ENCODE measurements around the gene DGLUCY. TPM values are rescaled to one million over a fixed set of nuclear protein-coding genes. Genes with fewer than 3 reads are reported as not detected.
"Not testable (repeated sequence)": the region's sequence is repeated elsewhere in the genome, so short reads cannot be mapped to it uniquely, and the experiment has no call there.

DGLUCY gene
- total RNA-seq, 1 donor from 2014 or later: 59.2 TPM

DNA sequence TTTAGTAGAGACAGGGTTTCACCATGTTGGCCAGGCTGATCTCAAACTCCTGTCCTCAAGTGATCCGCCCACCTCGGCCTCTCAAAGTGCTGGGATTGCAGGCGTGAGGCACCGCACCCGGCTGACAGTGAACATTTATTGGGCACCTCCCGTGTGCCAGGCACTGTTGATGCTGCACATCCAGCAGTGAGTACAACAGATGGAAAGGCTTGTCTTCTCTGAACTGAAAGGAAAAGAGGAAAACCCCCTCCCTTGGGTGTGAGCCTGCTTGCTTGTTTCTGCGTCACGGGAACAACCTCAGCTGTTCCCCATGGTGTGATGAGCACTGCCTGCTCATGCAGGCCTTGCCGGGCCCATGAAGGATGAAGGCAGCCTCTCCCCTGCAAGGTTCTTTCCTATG lies 39.5 kb downstream of the DGLUCY start:
- Histone ChIP-seq H3K27ac (no peak overlapping the region), H3K36me3 (peaks cover 0 to 7% of the 10 kb centered on the region in 2 donors), H3K27me3 (no peaks in the 10 kb centered on the region), H3K9me3 (no peaks in the 10 kb centered on the region), H3K4me3 (no peak overlapping the region), H3K4me1 (peaks cover 0 to 4% of the 10 kb centered on the region in 2 donors)
- intact Hi-C loops (cut with DNase I): no loop called here
- no peak for DNase-seq (ENCODE audit: low spot score in 2 of 2)
- TF ChIP-seq, protein P1, sequence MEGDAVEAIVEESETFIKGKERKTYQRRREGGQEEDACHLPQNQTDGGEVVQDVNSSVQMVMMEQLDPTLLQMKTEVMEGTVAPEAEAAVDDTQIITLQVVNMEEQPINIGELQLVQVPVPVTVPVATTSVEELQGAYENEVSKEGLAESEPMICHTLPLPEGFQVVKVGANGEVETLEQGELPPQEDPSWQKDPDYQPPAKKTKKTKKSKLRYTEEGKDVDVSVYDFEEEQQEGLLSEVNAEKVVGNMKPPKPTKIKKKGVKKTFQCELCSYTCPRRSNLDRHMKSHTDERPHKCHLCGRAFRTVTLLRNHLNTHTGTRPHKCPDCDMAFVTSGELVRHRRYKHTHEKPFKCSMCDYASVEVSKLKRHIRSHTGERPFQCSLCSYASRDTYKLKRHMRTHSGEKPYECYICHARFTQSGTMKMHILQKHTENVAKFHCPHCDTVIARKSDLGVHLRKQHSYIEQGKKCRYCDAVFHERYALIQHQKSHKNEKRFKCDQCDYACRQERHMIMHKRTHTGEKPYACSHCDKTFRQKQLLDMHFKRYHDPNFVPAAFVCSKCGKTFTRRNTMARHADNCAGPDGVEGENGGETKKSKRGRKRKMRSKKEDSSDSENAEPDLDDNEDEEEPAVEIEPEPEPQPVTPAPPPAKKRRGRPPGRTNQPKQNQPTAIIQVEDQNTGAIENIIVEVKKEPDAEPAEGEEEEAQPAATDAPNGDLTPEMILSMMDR (IDR thresholded peaks at IDR 0.05): no peak

DNA sequence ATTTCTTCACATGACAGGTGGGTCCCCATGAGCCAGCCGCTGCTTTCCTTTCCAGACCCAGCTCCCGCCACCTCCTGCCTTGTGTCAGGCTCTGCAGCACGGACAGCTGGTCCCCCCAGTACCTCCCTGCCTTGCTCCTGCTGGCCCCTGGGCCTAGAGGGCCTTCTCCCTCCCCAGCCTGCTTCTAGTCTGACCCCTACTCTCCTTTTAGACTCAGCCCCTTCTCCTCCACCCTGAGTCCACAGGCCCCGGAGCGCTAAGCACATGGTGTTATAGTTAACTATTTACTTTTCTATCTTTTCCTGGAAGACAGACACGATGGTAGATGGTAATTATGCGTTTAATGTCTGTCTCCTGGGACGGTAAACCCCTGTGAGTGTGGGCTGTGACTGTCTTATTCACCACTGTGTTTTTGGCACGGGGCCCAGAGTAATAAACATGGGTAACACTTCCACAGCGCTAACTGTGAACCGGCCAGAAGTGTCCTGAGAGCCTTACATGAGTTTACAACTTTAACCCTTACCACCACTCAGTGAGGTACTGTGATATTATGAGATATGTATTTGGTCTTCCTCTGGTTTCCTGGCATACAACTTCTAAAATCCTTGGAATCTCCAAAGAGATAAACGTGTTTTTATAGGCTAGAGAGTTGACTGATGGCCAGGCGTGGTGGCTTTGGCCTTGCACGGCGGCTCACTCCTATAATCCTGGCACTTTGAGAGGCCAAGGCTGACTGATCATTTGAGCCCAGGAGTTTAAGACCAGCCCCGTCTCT lies 41.2 kb downstream of the DGLUCY start:
- TF ChIP-seq, protein P1 (IDR thresholded peaks at IDR 0.05): no peak
- Histone ChIP-seq H3K4me1 (no peaks in the 10 kb centered on the region), H3K27ac (no peak overlapping the region), H3K36me3 (peaks cover 8 to 9% of the 10 kb centered on the region in 2 donors), H3K9me3 (no peaks in the 10 kb centered on the region), H3K4me3 (no peak overlapping the region), H3K27me3 (no peaks in the 10 kb centered on the region)
- intact Hi-C loops (cut with DNase I): no loop called here
- no peak for DNase-seq (ENCODE audit: low spot score in 2 of 2)

DNA sequence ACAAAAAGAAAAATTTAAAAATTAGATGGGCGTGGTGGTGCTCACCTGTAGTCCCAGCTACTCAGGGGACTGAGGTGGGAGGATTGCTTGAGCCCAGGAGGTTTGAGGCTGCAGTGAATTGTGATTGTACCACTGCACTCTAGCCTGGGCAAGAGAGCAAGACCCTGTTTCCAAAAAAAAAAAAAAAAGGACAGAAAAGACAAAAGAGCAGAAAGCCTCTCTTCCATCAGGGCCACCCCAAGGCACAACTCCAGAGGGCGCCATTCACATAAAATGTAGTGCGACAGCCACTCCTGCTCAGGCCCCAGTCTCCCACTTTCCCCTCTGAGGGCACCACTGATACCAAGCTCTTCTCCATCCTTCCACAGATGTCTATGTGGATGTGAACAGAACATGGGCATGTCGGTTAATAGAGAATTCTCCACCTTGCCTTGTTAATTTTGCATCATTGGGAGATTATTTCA lies 41.8 kb downstream of the DGLUCY start:
- intact Hi-C loops (cut with DNase I): no loop called here

DNA sequence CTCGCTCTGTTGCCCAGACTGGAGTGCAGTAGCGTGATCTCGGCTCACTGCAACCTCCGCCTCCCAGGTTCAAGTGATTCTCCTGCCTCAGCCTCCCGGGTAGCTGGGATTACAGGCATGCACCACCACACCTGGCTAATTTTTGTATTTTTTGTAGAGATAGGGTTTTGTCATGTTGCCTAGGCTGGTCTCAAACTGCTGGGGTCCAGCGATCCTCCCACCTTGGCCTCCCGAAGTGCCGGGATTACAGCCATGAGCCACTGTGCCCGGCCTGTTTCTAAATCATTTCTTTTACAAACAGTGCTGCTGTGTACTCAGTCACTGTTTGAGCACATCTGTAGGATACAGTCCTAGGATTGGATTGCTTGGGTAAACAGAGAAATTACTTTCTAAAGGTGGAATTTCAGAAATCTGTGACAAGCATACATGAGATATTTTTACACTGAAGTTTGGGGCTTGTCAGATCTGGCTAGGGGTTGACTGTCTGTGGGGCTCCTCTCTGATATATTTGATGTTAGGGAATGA lies 42.3 kb downstream of the DGLUCY start:
- H3K9me3 ChIP-seq; H3K27ac ChIP-seq; intact Hi-C loops (cut with DNase I); DNase-seq (ENCODE audit: low spot score in 2 of 2); H3K4me3 ChIP-seq; H3K27me3 ChIP-seq; H3K4me1 ChIP-seq: not testable (repeated sequence)
- H3K36me3 ChIP-seq: peaks cover 16 to 18% of the 10 kb centered on the region in 2 donors

More for the DNA sequence above, 41.8 kb downstream of the DGLUCY start:
- Histone ChIP-seq H3K4me1 (no peaks in the 10 kb centered on the region), H3K27ac (no peak overlapping the region), H3K27me3 (no peaks in the 10 kb centered on the region), H3K9me3 (no peaks in the 10 kb centered on the region), H3K36me3 (peaks cover 11 to 13% of the 10 kb centered on the region in 2 donors), H3K4me3 (no peak overlapping the region)
- TF ChIP-seq, protein P1 (IDR thresholded peaks at IDR 0.05): no peak
- no peak for DNase-seq (ENCODE audit: low spot score in 2 of 2)

DNA sequence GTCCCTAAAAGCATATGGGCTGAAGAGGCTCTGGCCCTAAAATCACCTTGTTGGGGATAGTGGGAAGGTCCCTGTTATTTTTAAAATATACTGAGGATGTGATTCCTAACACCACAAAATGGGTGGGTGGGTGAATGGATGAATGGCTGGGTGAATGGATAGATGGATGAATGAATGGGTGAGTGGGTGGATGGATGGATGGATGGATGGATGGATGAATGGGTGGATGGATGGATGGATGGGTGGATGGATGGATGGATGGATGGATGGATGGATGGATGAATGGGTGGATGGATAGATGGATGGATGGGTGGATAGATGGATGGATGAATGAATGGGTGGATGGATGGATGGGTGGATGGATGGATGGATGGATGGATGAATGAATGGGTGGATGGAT lies 43.0 kb downstream of the DGLUCY start:
- H3K4me1 ChIP-seq; H3K9me3 ChIP-seq; H3K27ac ChIP-seq; DNase-seq (ENCODE audit: low spot score in 2 of 2); H3K4me3 ChIP-seq; intact Hi-C loops (cut with DNase I); H3K27me3 ChIP-seq: not testable (repeated sequence)
- peaks cover 19 to 25% of the 10 kb centered on the region in 2 donors for H3K36me3 ChIP-seq

DNA sequence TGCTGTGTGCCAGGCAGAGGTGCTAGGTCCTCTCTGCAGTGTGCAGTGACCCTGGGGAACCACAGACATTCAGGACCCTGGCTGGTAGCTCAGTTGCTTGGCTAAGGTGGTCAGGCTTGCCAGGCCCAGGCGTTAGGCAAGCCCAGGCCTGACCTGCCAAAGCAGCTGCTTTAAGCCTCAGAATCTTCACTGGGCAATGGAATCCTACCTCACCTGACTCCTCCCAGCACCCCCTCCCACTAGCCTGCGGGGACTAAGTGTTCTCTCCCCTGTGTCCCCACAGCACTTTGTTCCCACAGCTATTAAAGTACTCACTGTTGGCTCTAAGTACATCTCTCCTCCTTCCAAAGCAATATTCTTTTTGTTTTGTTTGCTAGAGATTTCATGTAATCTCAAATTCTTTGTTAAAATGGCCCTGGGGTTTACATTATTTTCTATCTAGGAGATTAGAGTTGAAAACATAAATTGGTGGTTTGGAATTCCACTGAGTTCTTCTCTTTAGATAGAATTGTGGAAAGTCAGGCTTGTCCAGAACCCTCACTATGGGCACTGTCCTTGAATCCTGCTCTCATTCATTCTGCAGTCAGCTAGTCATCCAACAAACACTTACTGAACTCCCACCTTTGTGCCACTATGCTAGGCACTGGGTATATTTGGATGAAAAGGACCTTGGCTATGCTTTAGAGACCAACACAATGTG lies 44.4 kb downstream of the DGLUCY start:
- H3K36me3 ChIP-seq: peaks cover 30 to 31% of the 10 kb centered on the region in 2 donors
- no peaks in the 10 kb centered on the region for H3K27me3 ChIP-seq
- intact Hi-C loops (cut with DNase I): no loop called here
- TF ChIP-seq, protein P1 (IDR thresholded peaks at IDR 0.05): no peak
- no peak for DNase-seq (ENCODE audit: low spot score in 2 of 2)
- H3K4me3 ChIP-seq: no peak overlapping the region
- no peak overlapping the region for H3K27ac ChIP-seq
- no peaks in the 10 kb centered on the region for H3K4me1 ChIP-seq
- H3K9me3 ChIP-seq: no peaks in the 10 kb centered on the region

Measured in ascending aorta (tissue), 2 donors.